ENCODE results near the gene ISL1. TPM values are rescaled to one million over a fixed set of nuclear protein-coding genes. Genes with fewer than 3 reads are reported as not detected.

ISL1 gene
- total and polyA plus RNA-seq, 7 experiments from 2014 or later: not detected

DNA sequence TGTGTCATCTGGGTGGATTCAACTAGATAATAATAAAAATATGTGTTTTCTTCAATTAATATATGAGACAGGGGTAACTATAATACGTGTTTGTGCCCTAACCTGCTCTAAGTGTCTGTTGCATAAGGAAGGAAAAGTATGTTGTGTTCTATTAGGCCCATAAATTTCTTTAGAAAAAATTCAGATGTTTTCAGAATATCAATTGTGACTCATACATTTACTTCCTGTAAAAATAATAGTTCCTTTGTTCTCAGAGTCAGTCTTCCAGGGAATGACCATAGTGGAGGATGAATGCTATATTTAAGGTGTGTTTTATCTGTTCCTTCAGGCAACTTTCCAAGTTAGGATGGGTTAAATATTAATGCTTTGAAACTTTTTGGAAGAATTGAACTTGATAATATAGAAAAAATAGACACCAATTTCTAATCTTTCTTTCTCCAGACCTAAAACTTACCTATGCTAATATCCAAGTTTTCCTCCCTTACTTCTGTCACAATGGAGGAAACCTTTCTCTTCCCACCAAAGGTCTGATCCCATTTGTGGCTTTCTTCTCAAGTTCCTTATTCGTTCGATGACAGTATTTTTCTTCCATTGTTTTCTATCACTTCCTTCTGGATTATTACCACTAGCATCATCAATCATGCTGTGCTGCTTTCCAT is 49.9 kb downstream of the ISL1 start:
- Mint-ChIP-seq H3K27me3 (no peaks in the 10 kb centered on the region), H3K4me1 (no peaks in the 10 kb centered on the region), H3K36me3 (no peaks in the 10 kb centered on the region), H3K9me3 (peaks cover 0 to 23% (median 2%) of the 10 kb centered on the region in 11 donors), H3K4me3 (no peak overlapping the region), H3K27ac (no peak overlapping the region)
- Histone ChIP-seq H3K36me3 (ENCODE audit: control insufficient read depth in 2 of 3, insufficient read depth in 3 of 3, low read length in 3 of 3) (no peaks in the 10 kb centered on the region), H3K4me1 (ENCODE audit: control insufficient read depth in 2 of 2, insufficient read depth in 2 of 2, low read length in 2 of 2) (no peaks in the 10 kb centered on the region), H3K27ac (ENCODE audit: low read depth, low read length) (no peak overlapping the region), H3K27me3 (ENCODE audit: control insufficient read depth in 2 of 2, insufficient read depth in 2 of 2, low read length in 2 of 2) (no peaks in the 10 kb centered on the region), H3K9me3 (ENCODE audit: control insufficient read depth in 2 of 3, low read length in 3 of 3) (no peaks in the 10 kb centered on the region), H3K4me3 (ENCODE audit: low read length) (no peak overlapping the region)
- ChIA-PET POLR2A (no interaction called here), CTCF (no interaction called here)
- DNase-seq: no peak
- ATAC-seq: no peak
- intact Hi-C loops (cut with micrococcal nuclease): no loop called here

DNA sequence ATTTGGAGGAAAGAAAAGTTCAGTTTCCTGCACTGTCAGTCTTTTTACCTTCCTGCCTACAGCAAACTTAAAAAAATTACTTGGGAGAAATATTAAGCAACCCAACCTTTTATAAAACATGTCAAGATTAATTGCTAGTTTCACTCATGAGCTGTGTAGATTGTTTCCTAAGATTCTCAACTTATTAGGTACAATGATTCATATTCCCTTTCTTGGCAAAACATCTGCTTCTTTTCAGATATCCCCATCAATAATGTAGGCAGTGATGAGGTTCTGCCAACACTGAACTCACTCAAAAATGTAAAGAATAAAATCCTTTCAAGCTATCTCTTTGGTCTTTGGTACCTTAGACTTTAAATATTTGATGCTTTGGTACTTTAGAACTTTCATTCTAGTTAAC is 56.0 kb downstream of the ISL1 start:
- H3K4me3 ChIP-seq (ENCODE audit: low read length): no peak overlapping the region
- H3K36me3 ChIP-seq (ENCODE audit: control insufficient read depth in 2 of 3, insufficient read depth in 3 of 3, low read length in 3 of 3): no peaks in the 10 kb centered on the region
- no peak for ATAC-seq
- no peak overlapping the region for H3K27ac ChIP-seq (ENCODE audit: low read depth, low read length)
- ChIA-PET CTCF (no interaction called here), POLR2A (no interaction called here)
- Mint-ChIP-seq H3K4me3 (no peak overlapping the region), H3K36me3 (no peaks in the 10 kb centered on the region), H3K27me3 (no peaks in the 10 kb centered on the region), H3K4me1 (no peaks in the 10 kb centered on the region), H3K9me3 (peaks cover 0 to 17% (median 0%) of the 10 kb centered on the region in 11 donors), H3K27ac (no peak overlapping the region)
- H3K9me3 ChIP-seq (ENCODE audit: control insufficient read depth in 2 of 3, low read length in 3 of 3): no peaks in the 10 kb centered on the region
- H3K27me3 ChIP-seq (ENCODE audit: control insufficient read depth in 2 of 2, insufficient read depth in 2 of 2, low read length in 2 of 2): no peaks in the 10 kb centered on the region
- H3K4me1 ChIP-seq (ENCODE audit: control insufficient read depth in 2 of 2, insufficient read depth in 2 of 2, low read length in 2 of 2): no peaks in the 10 kb centered on the region
- intact Hi-C loops (cut with micrococcal nuclease): no loop called here
- no peak for DNase-seq
